ENCODE results near the gene CDC37L1.

- TF ChIP-seq CTCF (IDR thresholded peaks at IDR 0.05) (no peak), POLR2A (IDR thresholded peaks at IDR 0.05) (no peak)
These were observed 8.8 kb upstream of the CDC37L1 start for GRCh38 chr9:4670591-4670990.

Measured in thyroid gland (tissue), 4 donors.